Stimulated activated CD4-positive, alpha-beta T cell treated with anti-CD3 and anti-CD28 coated beads, TNF-alpha, amount 100 ng/mL, for 24 hours (primary cell): ENCODE results near the gene CLP1.
"Not testable (repeated sequence)": the region's sequence is repeated elsewhere in the genome, so short reads cannot be mapped to it uniquely, and the experiment has no call there.

Experiments
- DNase-seq, 3 experiments: peaks; one replicate each; pipeline ENCODE4 v3.0.0-alpha.2; 2020; ENCODE audit warnings: low read depth in 3 of 3

CLP1 gene

DNA sequence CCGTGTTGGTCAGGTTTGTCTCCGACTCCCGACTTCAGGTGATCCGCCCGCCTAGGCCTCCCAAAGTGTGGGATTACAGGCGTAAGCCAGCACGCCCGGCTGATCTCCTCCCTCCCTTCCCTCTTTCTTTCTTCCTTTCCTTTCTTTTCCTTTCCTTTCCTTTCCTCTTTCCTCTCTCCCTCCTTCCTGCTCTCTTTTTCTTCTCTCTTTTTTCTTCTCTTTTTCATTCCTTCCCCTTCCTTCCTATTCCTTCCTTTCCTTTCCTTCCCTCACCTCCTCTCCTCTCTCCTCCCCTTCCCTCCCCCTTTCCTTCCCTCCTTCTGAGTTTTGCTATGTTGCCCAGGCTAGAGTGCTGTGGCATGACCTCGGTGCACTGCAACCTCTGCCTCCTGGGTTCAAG is 6.4 kb downstream of the CLP1 start:
- DNase-seq, result no peak

- peak; percentile 81 to 88 (median 86) for DNase-seq
Observed at GRCh38 chr11:57667117-57667735, 9.7 kb downstream of the CLP1 start.

- DNase-seq, result peak; percentile 98 to 99 (median 99)
Observed at GRCh38 chr11:57667736-57668433, 10.3 kb downstream of the CLP1 start, which contains the start of gene ZDHHC5. TSS of gene ZDHHC5 (plus strand) at chr11:57668114. CDS start at chr11:57673091, 4,977 bp downstream.

- no peak for DNase-seq
Observed at GRCh38 chr11:57668434-57668782, 10.8 kb downstream of the CLP1 start.

GRCh38 chr11:57674251-57674650 is 16.7 kb downstream of the CLP1 start:
- DNase-seq, result no peak

DNA sequence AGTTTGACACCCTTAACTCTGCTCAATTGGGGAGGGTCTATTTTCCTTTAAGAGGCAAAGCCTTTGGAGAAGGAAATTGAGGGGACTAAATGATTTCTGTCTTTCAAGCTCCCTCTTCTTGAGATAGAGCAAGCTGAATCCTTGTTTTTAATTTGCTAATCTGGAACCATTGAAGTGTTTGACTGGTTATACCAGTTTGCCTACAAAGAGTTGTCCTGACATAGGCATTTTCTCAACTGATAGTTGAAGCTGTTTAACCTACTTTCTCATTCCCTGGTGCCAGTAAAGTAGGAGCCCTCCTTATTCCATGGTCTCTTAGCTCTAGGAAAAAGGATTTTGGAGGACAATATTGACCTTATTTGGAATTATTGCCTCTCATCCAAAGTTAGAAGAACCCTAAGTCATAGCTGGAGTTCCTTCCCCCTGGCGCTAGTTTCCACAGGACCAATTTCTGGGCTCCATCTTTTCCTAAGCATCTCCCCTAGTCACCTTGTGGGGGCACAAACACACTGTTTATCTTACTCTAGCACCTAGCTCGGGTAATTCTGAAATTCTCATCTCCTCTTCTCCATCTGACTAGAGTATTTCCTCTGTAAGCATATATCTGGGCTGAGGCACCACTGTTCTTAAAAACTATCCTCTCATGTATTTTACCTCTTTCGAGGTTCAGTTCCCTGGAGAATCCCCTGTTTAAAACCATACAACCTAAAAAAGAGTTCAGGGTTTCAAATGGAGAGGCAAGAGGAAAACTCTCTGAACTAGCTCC is 17.8 kb downstream of the CLP1 start:
- DNase-seq, result no peak

- no peak for DNase-seq
Observed at GRCh38 chr11:57679396-57679795, 21.8 kb downstream of the CLP1 start.

- DNase-seq, result no peak
Observed at GRCh38 chr11:57680552-57680874, 23.0 kb downstream of the CLP1 start.

DNA sequence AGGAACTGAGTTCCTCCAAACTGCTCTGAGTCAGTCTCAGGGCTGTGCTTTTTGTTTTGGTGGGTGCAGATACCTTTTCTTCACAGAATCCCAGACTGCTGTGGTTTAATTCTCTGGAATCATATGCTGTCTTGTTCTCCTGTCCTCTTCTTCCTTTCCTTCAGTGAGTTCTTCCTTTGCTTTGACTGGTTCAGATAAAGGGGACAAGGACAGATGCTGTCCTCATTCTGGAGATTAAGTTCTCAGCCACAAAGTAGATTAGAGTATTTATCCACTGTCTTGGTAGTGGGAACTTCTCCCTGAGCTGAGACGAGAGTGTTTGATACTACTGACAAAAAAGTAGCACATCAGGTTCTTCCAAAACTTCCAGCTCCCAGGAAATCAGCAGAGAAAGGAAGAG is 23.6 kb downstream of the CLP1 start:
- DNase-seq, result no peak

GRCh38 chr11:57690474-57690873 is 32.9 kb downstream of the CLP1 start:
- DNase-seq, result not testable (repeated sequence)

GRCh38 chr11:57698843-57699365 is 41.3 kb downstream of the CLP1 start:
- DNase-seq, result no peak

DNA sequence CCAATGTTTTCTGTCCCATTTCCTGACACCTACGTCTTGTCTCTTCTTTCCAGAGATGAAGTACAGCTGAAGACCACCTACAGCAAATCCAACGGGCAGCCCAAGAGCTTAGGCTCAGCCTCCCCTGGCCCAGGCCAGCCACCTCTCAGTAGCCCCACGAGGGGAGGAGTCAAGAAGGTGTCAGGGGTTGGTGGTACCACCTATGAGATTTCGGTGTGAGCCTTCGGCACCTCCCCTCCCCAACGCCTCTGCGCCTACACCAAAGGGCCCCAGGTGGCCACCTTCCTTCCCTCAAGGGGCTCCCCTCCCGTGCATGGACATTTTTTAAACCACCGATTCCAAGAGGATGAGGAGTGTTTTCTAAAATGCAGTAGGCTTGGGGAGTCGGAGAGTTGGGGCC is 42.3 kb downstream of the CLP1 start:
- no peak for DNase-seq

- DNase-seq, result no peak
Observed at GRCh38 chr11:57700425-57700824, 42.9 kb downstream of the CLP1 start.

- DNase-seq, result no peak
Observed at GRCh38 chr11:57703341-57703740, 45.8 kb downstream of the CLP1 start.

GRCh38 chr11:57704932-57705331 is 47.4 kb downstream of the CLP1 start:
- DNase-seq, result no peak

GRCh38 chr11:57705432-57705831 is 47.9 kb downstream of the CLP1 start:
- DNase-seq, result not testable (repeated sequence)

DNA sequence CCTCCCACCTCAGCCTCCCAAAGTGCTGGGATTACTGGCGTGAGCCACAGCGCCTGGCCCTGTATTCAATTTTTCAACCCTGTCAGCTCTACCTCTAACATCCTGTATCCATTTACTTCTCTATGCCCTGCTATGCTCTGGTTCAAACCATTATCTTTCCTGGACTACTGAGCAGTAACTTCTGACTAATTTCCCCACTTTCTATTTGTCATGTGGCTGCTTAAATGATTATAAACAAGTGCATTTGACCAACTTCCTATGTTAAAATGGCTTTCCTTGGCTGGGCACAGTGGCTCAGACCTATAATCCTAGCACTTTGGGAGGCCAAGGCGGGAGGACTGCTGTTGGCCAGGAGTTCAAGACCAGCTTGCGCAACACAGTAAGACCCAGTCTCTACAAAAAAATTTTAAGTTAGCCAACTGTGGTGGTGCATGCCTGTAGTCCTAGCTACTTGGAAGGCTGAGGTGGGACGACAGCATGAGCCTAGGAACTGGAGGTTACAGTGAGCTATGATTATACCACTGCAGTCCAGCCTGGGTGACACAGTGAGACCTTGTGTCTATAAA is 52.3 kb downstream of the CLP1 start:
- no peak for DNase-seq
